Motor neuron (in vitro differentiated cells): ENCODE results near the gene ERFL. TPM values are rescaled to one million over a fixed set of nuclear protein-coding genes. Genes with fewer than 3 reads are reported as not detected.

Experiments
- ATAC-seq, 8 experiments: fragments of 200-7000 bp; cut with Tn5 transposase; replicated peaks in 6 of 8; 2 replicates each; pipeline ENCODE4 v1.8.0; 2021; ENCODE audit warnings: mild to moderate bottlenecking in 8 of 8, moderate library complexity in 8 of 8
- H3K27ac ChIP-seq, 2 donors: fragments of 250-450 bp; sonication (Bioruptor Pico); 2 replicates each; pipeline ENCODE4 v1.9.0; 2021; ENCODE audit warnings: antibody characterized with exemption in 2 of 2, mild to moderate bottlenecking in 2 of 2, moderate library complexity in 1 of 2
- H3K4me1 ChIP-seq, 2 donors: fragments of 250-450 bp; sonication (Bioruptor Pico); replicated peaks in 1 of 2; 2 replicates each; pipeline ENCODE4 v1.6.1; 2021; ENCODE audit warnings: antibody characterized with exemption in 2 of 2, mild to moderate bottlenecking in 2 of 2, moderate library complexity in 1 of 2
- H3K4me3 ChIP-seq, 5 donors: fragments of 250-450 bp; sonication (Bioruptor Pico); 2 replicates each; pipeline ENCODE4 v1.9.0; 2021; ENCODE audit warnings: antibody characterized with exemption in 5 of 5, mild to moderate bottlenecking in 5 of 5, moderate library complexity in 4 of 5
- WGBS, 10 experiments: fragments of 450-650 bp; shearing (Covaris generic); methylation state at CpG; one replicate each; pipeline ENCODE4 v1.0.0; 2022; 5-methylcytosine and 5-hydroxymethylcytosine counted together
- in situ Hi-C, 9 experiments: fragments of 400-800 bp; cut with MboI; loops; one replicate each; pipeline ENCODE4 v1.15.0; 2021; ENCODE audit warnings: low sequenced_read_pairs in 9 of 9, low pct_unique_long_range_greater_than_20kb in 2 of 9; ENCODE audit not compliant: unreplicated experiment in 9 of 9
- total RNA-seq, 8 experiments: library from RNA; unstranded; fragments of 300-600 nt; gene quantifications; 2 replicates each; pipeline versions ENCODE4 v1.2.3 to v1.2.4, GENCODE V29; 2022

The ERFL gene
- total RNA-seq, 8 experiments from 2014 or later = 0.25 to 1.8 (median 0.59) TPM

DNA sequence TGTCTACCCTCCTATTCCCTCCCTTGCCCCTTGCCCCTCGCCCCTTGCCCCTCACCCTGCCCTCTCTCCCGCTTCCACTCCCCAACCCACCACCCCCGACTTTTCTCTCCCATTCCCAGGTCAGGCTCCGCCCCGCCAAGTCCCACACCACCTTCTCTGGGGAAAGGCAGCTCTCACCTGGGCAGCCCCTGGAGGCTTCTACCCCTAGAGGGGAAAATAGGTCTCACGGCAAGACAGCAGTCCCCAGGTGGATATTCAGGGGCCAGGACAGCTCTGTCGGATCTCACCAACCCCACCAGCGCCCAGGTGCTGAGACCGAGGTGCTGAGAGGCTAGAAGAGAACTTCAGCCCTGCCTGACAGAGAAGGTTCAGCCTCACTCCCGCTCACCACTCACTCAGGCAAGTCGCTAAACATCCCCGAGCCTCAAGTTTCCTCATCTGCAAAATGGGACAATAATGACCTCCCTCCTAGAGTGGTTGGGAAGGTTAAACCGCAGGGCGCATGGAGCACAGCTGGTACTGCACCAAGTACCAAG lies 1.4 kb upstream of the ERFL start:
- 20 to 80% (median 40%) methylated on average over 1 to 3 of the region's 14 CpGs; no CpG with 5 or more reads in 4 of the 10 experiments for WGBS, 10 experiments
- Histone ChIP-seq H3K27ac (no peak overlapping the region), H3K4me1 (peaks cover 37 to 46% of the 10 kb centered on the region in 2 donors), H3K4me3 (no peak overlapping the region)
- in situ Hi-C loops = no loop called here
- ATAC-seq = no peak

DNA sequence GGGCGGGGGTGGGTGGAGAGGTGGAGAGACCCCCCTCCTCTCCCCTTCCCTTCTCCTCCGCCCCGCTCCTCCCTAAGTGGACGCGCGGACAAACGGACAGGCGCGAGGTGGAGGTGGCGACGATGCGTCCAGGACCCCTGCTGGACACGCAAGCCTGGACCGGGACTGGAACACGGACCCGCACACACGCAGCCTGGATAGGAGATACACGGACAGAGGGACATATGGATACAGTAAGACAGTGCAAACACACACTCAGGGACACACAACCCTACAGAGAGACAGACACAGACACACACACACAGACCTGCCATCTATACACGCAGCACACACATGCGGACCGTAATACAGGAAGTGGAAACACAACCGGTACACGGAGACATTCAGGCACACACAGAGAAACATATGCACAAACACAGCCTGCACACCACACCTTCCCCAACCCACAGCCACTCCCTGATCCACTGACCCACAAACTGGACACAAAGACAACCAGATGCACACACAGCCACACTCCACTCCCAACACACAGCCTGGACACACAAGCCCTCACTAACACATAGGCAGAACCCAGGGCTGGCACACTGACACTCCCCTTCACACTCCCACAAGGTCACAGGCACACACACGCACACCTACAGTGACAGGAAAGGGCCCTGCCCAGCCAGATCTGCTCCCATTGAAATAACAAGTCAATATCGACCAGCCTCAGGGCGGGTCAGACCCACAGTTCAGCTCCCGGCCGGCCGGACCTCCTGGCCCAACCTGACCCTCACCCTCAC lies 696 bp upstream of the ERFL start:
- in situ Hi-C loops = no loop called here
- ATAC-seq = peak in 7 of 8 experiments; percentile 19 to 42 (median 27)
- Histone ChIP-seq H3K4me3 (peak overlapping the region; percentile 20 to 37 (median 25)), H3K4me1 (peaks cover 33 to 43% of the 10 kb centered on the region in 2 donors), H3K27ac (no peak overlapping the region)
- 0 to 15% (median 0%) methylated on average over 1 to 5 of the region's 29 CpGs; no CpG with 5 or more reads in 5 of the 10 experiments for WGBS, 10 experiments

DNA sequence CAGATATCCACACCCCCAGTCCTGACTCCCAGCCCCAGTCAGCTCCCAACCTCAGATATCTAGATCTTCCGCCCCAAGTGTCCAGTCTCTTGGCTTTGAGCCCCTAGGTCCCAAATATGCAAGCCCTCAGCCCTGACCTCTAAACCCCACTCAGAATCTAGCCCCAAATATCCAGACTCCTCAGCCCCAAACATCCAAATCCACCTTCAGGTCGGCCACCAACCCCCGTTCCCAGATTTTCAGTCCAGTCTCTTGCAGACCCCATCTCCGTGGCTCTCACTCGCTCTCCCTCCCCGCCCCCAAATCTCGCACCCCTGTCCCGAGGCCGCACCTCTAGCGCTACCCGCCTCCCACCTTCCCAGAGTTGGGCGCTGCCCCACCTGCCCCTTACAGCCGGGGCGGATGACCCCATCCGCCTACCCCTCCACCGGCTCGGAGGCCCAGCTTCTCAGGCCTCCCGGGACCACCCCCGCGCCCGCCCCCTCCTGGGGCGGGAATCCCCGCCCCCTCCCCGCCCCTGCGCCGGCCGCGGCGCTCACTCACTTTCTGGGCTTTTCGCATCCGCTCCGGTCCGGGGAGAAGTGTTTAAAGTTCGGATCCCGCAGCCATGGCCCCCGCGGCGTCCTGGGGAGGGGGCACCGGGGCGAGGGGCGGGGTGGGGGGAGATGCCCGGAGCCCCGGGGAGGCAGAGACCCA lies 604 bp downstream of the ERFL start:
- Histone ChIP-seq H3K27ac (no peak overlapping the region), H3K4me3 (peak overlapping the region; percentile 20 to 37 (median 25)), H3K4me1 (peaks cover 26 to 37% of the 10 kb centered on the region in 2 donors)
- WGBS, 10 experiments = 100% methylated on average over 1 of the region's 43 CpGs; no CpG with 5 or more reads in 8 of the 10 experiments
- in situ Hi-C loops = no loop called here
- ATAC-seq = peak in 6 of 8 experiments; percentile 7 to 53 (median 23)

DNA sequence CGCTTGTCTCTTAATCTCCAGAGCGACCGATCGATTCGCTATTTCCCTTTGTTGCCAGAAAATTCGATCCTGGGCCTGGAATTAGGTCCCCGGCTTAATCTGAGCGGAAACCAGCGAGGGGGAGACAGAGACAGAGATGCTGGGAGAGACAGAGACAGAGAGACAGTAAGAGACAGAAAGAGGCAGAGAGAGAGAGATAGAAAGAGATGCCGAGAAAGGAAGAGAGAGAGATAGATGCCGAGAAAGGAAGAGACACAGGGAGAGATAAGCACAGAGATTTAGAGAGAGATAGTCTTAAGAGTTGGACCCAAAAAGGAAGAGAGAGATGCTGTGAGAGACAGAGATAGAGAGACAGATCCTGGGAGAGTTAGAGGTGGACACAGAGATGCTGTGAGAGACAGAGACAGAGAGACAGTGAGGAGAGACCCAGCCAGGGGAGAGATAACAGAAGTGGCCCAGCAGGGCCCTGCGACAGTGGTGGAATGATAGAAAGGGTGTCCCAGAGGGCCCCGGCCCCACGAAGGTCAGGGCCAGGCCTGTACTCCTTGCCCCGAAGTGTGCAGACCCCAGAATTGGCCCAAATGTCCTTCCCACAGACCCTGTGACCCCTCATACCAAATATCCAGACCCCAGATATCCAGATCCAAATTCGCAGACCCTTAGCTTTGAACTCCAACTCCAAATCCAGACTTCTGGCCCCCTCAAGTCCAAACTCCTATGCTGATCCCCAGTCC lies 1.3 kb downstream of the ERFL start:
- no peak overlapping the region for H3K27ac ChIP-seq
- 22 to 82% (median 52%) methylated on average over 2 to 14 of the region's 16 CpGs for WGBS, 10 experiments
- in situ Hi-C loops = no loop called here
- H3K4me3 ChIP-seq = no peak overlapping the region
- peaks cover 25 to 34% of the 10 kb centered on the region in 2 donors for H3K4me1 ChIP-seq
- no peak for ATAC-seq

DNA sequence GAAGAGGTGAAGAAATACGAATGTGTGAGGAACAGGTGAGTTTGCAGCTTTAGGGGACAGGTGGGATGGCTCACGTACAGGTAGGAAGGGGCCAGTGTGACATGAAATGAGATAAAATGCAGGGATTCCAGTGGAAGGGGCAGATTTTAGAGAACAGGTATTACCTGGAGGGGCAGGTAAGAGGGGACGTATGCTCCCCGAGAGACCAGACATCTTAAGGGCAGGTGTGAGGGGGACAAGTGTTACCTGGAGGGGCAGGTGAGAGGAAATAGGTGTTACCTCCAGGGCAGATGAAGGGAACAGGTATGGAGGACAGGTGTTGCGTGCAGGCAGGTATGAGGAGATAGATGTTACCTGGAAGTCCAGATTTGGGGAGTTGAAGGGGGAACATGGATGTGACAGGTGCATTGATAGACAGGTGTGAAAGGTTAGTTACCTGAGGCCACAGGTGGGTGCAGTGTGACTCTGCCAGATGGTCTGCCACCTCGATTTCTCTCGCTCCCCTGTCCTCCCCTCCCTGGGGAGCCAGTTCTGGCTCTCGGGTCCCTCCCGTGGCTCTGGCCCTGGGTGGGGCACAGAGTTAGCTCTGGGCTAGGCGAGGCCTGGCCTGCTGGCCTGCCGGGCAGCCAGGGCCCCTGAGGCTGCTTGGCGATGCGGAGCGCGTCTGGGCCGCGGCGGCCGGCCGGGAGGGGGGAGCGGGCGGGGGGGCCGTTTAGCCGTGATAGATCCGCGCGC lies 2.1 kb downstream of the ERFL start:
- Histone ChIP-seq H3K4me3 (no peak overlapping the region), H3K27ac (no peak overlapping the region), H3K4me1 (peaks cover 31 to 37% of the 10 kb centered on the region in 2 donors)
- ATAC-seq = peak in 3 of 8 experiments; percentile 22 to 42 (median 27)
- in situ Hi-C loops = no loop called here
- 17 to 62% (median 33%) methylated on average over 1 to 5 of the region's 27 CpGs; no CpG with 5 or more reads in 2 of the 10 experiments for WGBS, 10 experiments

DNA sequence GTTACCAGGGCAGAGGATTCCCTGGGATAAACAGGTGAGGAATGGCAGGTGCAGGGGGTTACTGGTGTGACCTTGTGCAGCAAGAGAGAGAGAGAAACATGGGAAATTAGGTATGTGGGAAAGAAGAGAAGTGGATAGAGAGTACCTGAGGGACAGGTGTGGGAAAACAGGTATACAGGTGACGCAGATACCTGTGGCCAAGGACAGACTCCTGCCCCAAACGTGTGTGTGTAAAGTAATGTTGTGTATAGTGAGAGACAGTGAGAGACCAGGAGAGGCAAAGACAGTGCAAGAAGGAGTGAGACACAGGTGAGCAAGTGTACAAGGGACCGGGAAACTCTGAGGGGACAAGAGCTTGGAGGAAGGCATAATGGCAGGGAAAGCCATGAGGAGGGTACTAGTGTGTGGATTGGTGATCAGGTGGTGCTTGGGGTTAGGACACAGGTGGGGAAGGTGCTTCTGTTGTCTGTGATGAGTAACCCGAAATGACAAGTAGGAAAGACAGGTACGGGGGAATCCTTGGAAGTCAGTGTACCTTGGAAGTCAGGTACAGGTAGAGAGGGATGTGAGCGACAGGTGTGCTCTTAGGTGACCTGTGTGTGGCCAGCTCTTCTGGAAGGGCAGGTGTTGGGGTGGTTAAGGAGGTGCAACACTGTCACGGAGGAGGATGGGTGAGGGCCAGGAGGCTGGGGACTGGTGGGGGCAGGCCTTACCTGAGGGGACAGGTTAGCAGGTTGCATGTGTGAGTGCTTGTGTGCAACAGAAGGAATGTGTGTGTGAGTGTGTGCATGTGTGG lies 2.8 kb downstream of the ERFL start:
- Histone ChIP-seq H3K4me1 (peaks cover 34 to 37% of the 10 kb centered on the region in 2 donors), H3K4me3 (no peak overlapping the region), H3K27ac (no peak overlapping the region)
- 14 to 64% (median 47%) methylated on average over 1 to 6 of the region's 7 CpGs; no CpG with 5 or more reads in 1 of the 10 experiments for WGBS, 10 experiments
- in situ Hi-C loops = no loop called here
- ATAC-seq = no peak

DNA sequence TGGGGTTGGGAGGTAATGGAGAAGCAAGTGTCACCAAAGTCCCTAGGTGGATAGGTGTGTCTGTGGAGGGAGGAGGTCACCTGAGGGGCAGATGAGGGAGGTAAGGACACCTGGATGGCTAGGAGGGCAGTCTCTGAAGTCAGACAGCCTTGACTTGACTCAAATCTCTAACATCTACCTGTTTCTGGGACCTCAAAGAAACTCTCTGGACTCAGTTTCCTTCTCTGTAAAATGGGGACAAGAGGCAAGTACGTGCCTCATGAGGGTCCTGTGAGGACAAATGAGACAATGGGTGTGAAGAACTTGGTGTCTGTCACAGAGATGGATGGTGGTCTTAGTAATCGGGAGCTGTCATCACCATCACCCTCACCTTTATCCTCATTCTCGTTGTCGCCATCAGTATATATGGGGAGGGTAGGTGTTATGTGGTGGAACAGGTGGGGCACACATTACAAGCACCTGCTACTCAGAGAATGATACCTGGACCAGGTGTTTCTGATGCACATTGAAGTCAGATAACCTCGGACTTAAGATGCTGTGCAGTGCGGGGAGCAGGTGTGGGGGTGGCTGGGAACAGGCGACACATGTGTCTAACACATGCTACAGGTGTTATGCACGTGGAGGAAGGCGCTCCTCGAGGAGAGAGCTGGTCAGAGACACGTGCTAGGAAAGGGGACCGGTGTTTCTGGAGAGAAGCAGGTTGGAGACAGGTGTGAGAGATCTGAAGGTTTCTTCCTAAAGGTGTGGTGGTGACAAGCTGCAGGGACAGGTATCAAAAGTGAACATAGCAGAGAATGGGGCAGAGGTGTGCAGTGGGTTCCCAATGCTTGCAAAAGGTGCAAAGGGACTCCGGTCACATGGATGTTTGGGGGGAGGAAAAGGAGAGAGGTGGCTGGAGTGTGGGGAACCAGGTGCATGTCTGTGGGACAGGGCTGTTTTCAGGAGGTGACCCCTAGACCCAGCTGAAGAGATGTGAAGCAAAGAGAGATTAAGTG lies 3.8 kb downstream of the ERFL start:
- in situ Hi-C loops = no loop called here
- no peak for ATAC-seq
- Histone ChIP-seq H3K4me1 (peaks cover 34 to 37% of the 10 kb centered on the region in 2 donors), H3K27ac (no peak overlapping the region), H3K4me3 (no peak overlapping the region)
- 0 to 67% (median 15%) methylated on average over 1 to 13 of the region's 13 CpGs; no CpG with 5 or more reads in 2 of the 10 experiments for WGBS, 10 experiments

DNA sequence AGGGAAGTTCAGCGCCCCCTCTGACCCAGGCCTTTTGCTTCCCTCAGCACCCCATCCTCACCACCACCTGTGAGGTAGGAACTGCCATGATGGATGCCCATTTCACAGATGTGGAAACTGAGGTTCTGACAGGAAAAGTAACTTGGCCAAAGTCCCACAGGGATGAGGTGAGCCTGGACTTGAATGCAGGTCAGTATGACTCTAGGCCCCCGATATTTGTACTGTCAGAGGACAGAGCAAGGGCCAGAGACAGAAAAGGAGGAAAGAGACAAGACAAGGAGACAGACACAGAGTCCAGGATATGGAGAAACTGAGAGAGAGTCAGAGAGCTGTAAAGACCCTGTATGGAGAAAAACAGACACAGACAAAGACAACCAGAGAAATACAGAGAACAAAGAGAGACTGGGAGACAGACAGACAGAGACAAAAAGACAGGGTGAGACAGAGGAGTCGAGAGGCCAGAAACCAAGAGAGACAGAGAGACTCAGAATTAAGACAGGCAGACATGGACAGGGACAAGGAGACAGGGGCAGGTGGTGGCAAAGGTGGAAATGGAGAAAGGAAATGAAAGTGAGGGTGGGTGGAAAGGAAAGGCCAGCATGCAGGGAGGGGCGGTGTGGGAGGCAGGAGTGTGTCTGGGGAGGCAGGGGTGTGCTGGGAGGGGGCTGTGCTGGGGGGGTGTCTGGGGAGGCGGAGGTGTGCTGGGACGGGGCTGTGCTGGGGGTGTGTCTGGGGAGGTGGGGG lies 5.0 kb downstream of the ERFL start:
- H3K4me3 ChIP-seq = no peak overlapping the region
- ATAC-seq = no peak
- 0 to 55% (median 29%) methylated on average over 1 to 2 of the region's 6 CpGs; no CpG with 5 or more reads in 2 of the 10 experiments for WGBS, 10 experiments
- H3K4me1 ChIP-seq = peaks cover 27% of the 10 kb centered on the region in 2 donors
- in situ Hi-C loops = no loop called here
- no peak overlapping the region for H3K27ac ChIP-seq

DNA sequence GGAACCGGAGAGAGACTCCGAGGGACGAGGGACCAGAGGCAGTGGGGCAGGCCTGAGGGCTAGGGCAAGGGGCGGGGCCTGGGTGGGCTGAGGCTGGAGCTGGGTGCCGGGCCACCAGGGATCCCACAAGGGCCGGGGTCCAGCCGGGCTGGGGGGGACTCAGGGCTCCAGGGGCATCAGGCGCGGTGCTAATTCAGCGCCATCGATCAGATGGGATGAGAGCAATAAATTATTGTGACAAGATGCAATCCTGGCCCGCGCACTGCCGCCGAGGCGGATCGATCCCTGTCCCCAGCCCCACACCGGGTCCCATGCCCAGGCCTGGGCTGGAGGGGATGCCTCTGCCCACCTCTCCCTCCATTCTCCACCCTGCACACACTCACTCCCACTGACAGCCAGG lies 5.7 kb downstream of the ERFL start:
- ATAC-seq = peak in 5 of 8 experiments; percentile 7 to 47 (median 38)
- Histone ChIP-seq H3K4me1 (peaks cover 20 to 26% of the 10 kb centered on the region in 2 donors), H3K27ac (no peak overlapping the region), H3K4me3 (no peak overlapping the region)
- WGBS, 10 experiments = 25% methylated on average over 2 of the region's 18 CpGs; no CpG with 5 or more reads in 9 of the 10 experiments
- in situ Hi-C loops = no loop called here
